LNCAP (cell line): ENCODE data around the gene DHRSX.

ENCODE experiments used
- TF ChIP-seq, protein P1 (sequence below): fragments of 450-650 bp; IDR thresholded peaks from 2 replicates; pipeline ENCODE4 v1.5.1; 2017; ENCODE audit warnings: mild to moderate bottlenecking

Gene DHRSX

DNA sequence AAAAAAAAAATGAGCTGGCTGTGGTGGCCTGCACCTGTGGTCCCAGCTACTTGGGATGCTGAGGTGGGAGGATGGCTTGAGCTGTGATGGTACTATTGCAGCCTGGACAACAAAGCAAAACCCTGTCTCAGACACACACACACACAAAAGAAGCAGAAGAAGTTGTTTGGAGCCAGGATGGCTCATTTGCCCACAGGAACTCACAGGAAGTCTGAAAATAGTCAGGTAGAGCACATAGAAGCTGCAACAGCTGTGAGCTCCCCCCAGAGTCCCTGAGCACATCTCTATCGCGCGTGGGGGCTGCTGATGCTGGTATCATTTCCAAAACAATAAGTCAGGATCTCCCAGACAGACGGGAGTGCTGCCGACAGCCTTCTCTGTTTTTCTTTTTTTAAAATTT is 13.4 kb upstream of the DHRSX start:
- TF ChIP-seq, protein P1, sequence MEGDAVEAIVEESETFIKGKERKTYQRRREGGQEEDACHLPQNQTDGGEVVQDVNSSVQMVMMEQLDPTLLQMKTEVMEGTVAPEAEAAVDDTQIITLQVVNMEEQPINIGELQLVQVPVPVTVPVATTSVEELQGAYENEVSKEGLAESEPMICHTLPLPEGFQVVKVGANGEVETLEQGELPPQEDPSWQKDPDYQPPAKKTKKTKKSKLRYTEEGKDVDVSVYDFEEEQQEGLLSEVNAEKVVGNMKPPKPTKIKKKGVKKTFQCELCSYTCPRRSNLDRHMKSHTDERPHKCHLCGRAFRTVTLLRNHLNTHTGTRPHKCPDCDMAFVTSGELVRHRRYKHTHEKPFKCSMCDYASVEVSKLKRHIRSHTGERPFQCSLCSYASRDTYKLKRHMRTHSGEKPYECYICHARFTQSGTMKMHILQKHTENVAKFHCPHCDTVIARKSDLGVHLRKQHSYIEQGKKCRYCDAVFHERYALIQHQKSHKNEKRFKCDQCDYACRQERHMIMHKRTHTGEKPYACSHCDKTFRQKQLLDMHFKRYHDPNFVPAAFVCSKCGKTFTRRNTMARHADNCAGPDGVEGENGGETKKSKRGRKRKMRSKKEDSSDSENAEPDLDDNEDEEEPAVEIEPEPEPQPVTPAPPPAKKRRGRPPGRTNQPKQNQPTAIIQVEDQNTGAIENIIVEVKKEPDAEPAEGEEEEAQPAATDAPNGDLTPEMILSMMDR = no peak

DNA sequence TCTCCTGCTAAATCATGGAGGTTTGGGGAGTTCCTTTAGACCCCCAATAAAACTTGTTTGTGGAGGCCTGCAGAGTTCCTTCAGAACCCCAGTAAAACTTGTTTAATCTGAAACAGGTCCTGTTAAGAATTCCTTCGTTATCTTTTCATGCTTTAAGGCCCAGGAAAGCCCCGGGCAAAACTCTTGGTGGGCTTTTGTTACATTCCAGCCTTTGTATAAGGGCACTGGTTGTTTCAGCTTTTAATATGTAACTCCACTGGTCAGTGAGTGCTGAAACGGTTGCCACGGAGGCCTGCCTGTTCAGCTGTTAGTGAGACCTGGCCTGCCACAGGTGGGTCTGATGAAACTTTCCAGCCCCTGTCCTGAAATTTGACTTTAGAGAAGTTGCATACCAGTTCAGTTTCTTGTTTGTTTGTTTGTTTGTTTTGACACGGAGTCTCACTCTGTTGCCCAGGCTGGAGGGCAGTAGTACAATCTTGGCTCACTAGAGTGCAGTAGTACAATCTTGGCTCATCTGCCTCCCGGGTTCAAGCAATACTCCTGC is 12.4 kb upstream of the DHRSX start:
- TF ChIP-seq, protein P1 = no peak

DNA sequence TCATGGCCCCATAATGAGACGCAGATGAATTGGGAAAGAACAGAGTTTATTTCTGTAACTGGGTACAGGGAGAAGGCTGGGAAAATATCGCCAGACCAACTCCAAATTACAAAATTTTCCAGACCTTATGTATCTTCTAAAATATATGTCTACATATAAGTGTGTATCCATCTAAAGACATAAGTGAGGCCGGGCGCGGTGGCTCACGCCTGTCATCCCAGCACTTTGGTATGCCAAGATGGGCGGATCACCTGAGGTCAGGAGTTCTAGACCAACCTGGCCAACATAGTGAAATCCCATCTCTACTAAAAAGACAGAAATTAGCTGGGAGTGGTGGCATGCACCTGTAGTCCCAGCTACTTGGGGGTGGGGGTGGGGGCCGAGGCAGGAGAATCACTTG is 11.7 kb upstream of the DHRSX start:
- TF ChIP-seq, protein P1 = no peak

DNA sequence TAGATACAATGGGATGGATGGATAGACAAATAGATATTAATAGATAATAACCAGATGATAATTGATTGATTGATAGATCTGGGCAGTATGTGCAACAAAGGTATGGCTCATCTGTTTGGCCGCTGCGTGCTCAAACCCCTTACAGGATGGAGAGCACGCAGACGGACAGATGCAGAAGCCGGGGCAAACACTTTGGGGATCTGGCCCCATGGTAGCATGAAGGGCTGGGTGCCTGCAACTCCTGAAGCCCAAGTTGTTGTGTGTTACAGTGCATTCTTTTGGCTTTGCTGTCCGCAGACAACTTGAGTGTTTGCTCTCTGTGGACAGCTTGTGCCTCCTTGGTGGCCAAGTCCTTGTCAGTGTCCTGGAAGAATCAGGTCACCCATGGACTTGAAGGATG is 10.6 kb upstream of the DHRSX start:
- TF ChIP-seq, protein P1 = no peak

DNA sequence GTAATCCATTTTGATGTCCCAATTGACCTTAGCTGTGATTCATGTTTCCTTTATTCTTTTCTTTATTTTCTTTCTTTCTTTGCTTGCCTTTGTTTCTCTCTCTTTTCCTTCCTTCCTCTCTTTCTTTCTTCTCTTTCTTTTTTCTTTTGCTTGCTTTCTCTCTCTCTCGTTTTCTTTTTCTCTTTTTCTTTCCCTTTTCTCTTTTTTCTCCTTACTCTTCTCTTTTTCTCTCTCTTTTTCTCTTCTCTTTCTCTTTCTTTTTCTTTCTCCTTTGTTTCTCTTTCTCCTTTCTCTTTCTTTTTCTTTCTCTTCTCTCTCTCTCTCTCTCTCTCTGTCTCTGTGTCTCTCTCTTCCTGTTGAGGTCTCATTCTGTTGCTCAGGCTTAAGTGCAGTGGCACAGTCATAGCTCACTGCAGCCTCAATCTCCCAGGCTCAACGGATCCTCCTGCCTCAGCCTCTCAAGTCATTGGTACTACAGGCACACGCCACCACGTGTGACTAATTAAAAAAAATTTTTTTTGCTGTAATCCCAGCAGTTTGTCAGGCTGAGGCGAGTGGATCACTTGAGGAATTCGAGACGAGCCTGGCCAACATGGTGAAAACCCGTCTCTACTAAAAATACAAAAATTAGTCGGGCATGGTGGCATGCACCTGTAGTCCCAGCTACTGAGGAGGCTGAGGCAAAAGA is 8.0 kb upstream of the DHRSX start:
- TF ChIP-seq, protein P1 = no peak

DNA sequence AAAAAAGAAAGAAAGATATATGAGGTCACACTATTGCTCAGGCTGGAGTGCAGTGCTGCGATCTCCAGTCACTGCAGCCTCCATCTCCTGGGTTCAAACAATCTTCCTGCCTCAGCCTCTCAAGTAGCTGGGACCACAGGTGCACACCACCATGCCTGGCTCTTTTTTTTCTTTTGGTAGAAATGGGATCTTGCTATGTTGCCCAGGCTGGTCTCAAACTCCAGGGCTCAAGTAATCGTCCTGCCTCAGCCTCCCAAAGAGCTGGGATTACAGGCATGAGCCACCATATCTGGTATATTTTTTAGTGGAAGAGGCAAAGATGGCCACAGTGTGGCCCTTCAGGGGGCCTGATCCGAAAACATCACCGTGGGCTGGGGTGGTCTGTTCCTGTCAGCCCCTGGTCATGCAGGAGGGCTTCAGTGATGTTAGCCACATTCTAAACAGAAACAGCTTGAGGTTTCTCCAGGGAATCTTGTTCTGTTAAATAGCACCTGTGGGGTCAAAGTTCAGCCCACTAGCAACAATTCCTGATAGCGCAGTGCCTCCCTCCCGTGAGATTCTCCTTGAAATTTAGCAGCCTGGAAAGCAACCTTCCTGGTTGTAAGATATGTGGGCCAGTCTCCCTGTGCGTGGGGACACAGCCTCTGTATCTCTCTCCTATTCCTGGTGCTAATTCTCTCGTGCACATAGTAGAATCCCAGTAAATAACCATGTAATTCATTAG is 7.3 kb upstream of the DHRSX start:
- TF ChIP-seq, protein P1 = no peak

DNA sequence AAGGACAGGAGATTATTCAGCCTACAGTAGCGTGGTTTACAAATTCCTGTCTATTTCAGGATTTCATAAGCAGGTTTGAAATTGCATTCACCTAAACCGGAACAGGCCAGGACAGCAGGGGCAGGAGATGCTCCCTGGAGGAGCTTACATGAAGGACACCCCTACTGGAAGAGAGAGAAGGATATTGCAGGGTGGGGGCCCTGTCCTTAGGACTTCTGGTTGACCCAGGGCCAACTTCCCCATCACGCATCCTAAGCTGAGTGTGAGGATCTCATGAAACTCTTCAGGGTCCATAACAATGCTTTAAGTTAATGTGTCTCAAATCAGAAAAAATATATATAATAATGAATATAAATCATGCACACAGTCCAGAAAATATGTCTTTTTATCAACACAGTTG is 6.4 kb upstream of the DHRSX start:
- TF ChIP-seq, protein P1 = no peak
